GM23338 (cell line): ENCODE results near the gene SLC26A1. TPM values are rescaled to one million over a fixed set of nuclear protein-coding genes. Genes with fewer than 3 reads are reported as not detected.
A peak's percentile ranks its signal among the peaks of the same experiment; 100 is the strongest.

Experiments used
- ATAC-seq: fragments of 200-7000 bp; cut with Tn5 transposase; 3 replicates; pipeline ENCODE4 v1.9.1; 2020
- DNase-seq: peaks from one replicate; pipeline ENCODE4 v3.0.0-alpha.2; 2015; ENCODE audit warnings: low spot score
- H2AFZ ChIP-seq: fragments of 200-600 bp; sonication (generic); 2 replicates; pipeline ENCODE4 v1.8.0; 2016; ENCODE audit warnings: antibody characterized with exemption, mild to moderate bottlenecking, moderate library complexity
- H3F3A ChIP-seq: fragments of 200-600 bp; sonication (generic); replicated peaks from 2 replicates; pipeline ENCODE4 v1.8.0; 2017; ENCODE audit warnings: antibody characterized with exemption, mixed run types, low read depth
- H3K27ac ChIP-seq: fragments of 200-600 bp; sonication (generic); 2 replicates; pipeline ENCODE4 v1.6.1; 2016; ENCODE audit warnings: low read depth
- H3K27me3 ChIP-seq: fragments of 200-600 bp; sonication (generic); 2 replicates; pipeline ENCODE4 v1.8.0; 2016; ENCODE audit warnings: mild to moderate bottlenecking, mixed run types, moderate library complexity; ENCODE audit not compliant: insufficient read depth
- H3K36me3 ChIP-seq: fragments of 200-600 bp; sonication (generic); 2 replicates; pipeline ENCODE4 v1.8.0; 2016; ENCODE audit warnings: mild to moderate bottlenecking; ENCODE audit not compliant: insufficient read depth
- H3K4me1 ChIP-seq: fragments of 200-600 bp; sonication (generic); 2 replicates; pipeline ENCODE4 v1.8.0; 2016; ENCODE audit warnings: mild to moderate bottlenecking, moderate library complexity; ENCODE audit not compliant: insufficient read depth
- H3K4me2 ChIP-seq: fragments of 200-600 bp; sonication (generic); 2 replicates; pipeline ENCODE4 v1.7.1; 2017; ENCODE audit warnings: mixed run types
- H3K4me3 ChIP-seq: fragments of 200-600 bp; sonication (generic); 2 replicates; pipeline ENCODE4 v1.6.1; 2016; ENCODE audit warnings: mixed run types
- H3K79me2 ChIP-seq: fragments of 200-600 bp; sonication (generic); replicated peaks from 2 replicates; pipeline ENCODE4 v1.8.0; 2017; ENCODE audit warnings: mild to moderate bottlenecking; ENCODE audit not compliant: insufficient read depth
- H3K9me2 ChIP-seq: fragments of 200-600 bp; sonication (generic); 2 replicates; pipeline ENCODE4 v1.8.0; 2017; ENCODE audit not compliant: insufficient read depth
- H4K20me1 ChIP-seq: fragments of 200-600 bp; sonication (generic); replicated peaks from 2 replicates; pipeline ENCODE4 v1.8.0; 2017; ENCODE audit warnings: mild to moderate bottlenecking; ENCODE audit not compliant: insufficient read depth
- H3K27ac Mint-ChIP-seq: 2 replicates; pipeline ENCODE4 v1.8.0; 2020; ENCODE audit warnings: inconsistent platforms, mild to moderate bottlenecking, moderate library complexity, mixed read lengths
- H3K27me3 Mint-ChIP-seq: 3 replicates; pipeline ENCODE4 v1.8.0; 2022; ENCODE audit warnings: low read depth, mild to moderate bottlenecking, moderate library complexity, mixed read lengths, inconsistent platforms; ENCODE audit not compliant: insufficient read depth, poor library complexity
- H3K36me3 Mint-ChIP-seq: 3 replicates; pipeline ENCODE4 v1.8.0; 2021; ENCODE audit warnings: low read depth, mild to moderate bottlenecking, inconsistent platforms, moderate library complexity, mixed read lengths
- H3K4me1 Mint-ChIP-seq: 3 replicates; pipeline ENCODE4 v1.8.0; 2020; ENCODE audit warnings: mild to moderate bottlenecking, inconsistent platforms, mixed read lengths
- H3K4me3 Mint-ChIP-seq: 3 replicates; pipeline ENCODE4 v1.8.0; 2021; ENCODE audit warnings: moderate library complexity, mild to moderate bottlenecking, inconsistent platforms, mixed read lengths
- H3K9me3 Mint-ChIP-seq: 3 replicates; pipeline ENCODE4 v1.8.0; 2020; ENCODE audit warnings: moderate library complexity, mild to moderate bottlenecking, inconsistent platforms, mixed read lengths
- CREB1 ChIP-seq: fragments of 250-450 bp; sonication (Bioruptor Pico); IDR thresholded peaks from 2 replicates; pipeline ENCODE4 v1.5.0; 2020; ENCODE audit warnings: low read depth, mild to moderate bottlenecking, moderate library complexity
- EZH2 ChIP-seq: fragments of 200-600 bp; sonication (generic); IDR thresholded peaks from one replicate; pipeline ENCODE4 v1.8.0; 2017; ENCODE audit warnings: antibody characterized with exemption, mild to moderate bottlenecking, low read depth; ENCODE audit not compliant: unreplicated experiment
- EZH2phosphoT487 ChIP-seq: fragments of 200-600 bp; sonication (generic); IDR thresholded peaks from one replicate; pipeline ENCODE4 v1.8.1; 2018; ENCODE audit warnings: antibody characterized with exemption; ENCODE audit not compliant: unreplicated experiment
- JUNB ChIP-seq: IDR thresholded peaks from one replicate; pipeline ENCODE4 v1.6.1; 2016; ENCODE audit warnings: antibody characterized with exemption; ENCODE audit not compliant: unreplicated experiment
- NANOG ChIP-seq: IDR thresholded peaks from 2 replicates; pipeline ENCODE4 v1.6.1; 2016; ENCODE audit warnings: antibody characterized with exemption, borderline replicate concordance
- POLR2AphosphoS5 ChIP-seq: IDR thresholded peaks from 2 replicates; pipeline ENCODE4 v1.6.1; 2016; ENCODE audit warnings: antibody characterized with exemption, low read depth
- STAT1 ChIP-seq: IDR thresholded peaks from one replicate; pipeline ENCODE4 v1.6.1; 2016; ENCODE audit warnings: antibody characterized with exemption; ENCODE audit not compliant: unreplicated experiment
- ZNF114 ChIP-seq: fragments of 250-450 bp; sonication (Bioruptor Pico); IDR thresholded peaks from 2 replicates; pipeline ENCODE4 v1.5.0; 2020; ENCODE audit warnings: mild to moderate bottlenecking, moderate library complexity
- ZNF331 ChIP-seq: fragments of 250-450 bp; sonication (Bioruptor Pico); IDR thresholded peaks from 2 replicates; pipeline ENCODE4 v1.5.0; 2020; ENCODE audit warnings: low read depth, mild to moderate bottlenecking, moderate library complexity
- polyA plus RNA-seq: library from polyadenylated mRNA; unstranded; fragments of >200 nt; fragmentation: Nextera tagmentation; extraction: Ambion mirVana; gene quantifications from 2 replicates; pipeline ENCODE4 v1.2.1, GENCODE V29; 2016
- total RNA-seq: library from RNA; depleted of rRNA; stranded (reverse); fragments of >200 nt; shearing (Covaris generic); gene quantifications from 2 replicates; pipeline ENCODE4 v1.2.3, GENCODE V29; 2014
- TF ChIP-seq, protein P1 (sequence below), 2 experiments: fragments of 200-600 bp in 1 of 2; sonication (generic) in 1 of 2; conservative IDR thresholded peaks; 2 replicates each; pipeline versions ENCODE4 v1.5.1 to v1.6.1; 2016 to 2017; ENCODE audit warnings: antibody characterized with exemption in 2 of 2, low read depth in 2 of 2, mild to moderate bottlenecking in 2 of 2, moderate library complexity in 1 of 2
- TF ChIP-seq, protein P2 (sequence below): IDR thresholded peaks from one replicate; pipeline ENCODE4 v1.6.1; 2018; ENCODE audit warnings: antibody characterized with exemption; ENCODE audit not compliant: unreplicated experiment
- TF ChIP-seq, protein P3 (sequence below): IDR thresholded peaks from 2 replicates; pipeline ENCODE4 v1.6.1; 2016; ENCODE audit warnings: antibody characterized with exemption
- TF ChIP-seq, protein P4 (sequence below): fragments of 250-450 bp; sonication (Bioruptor Pico); IDR thresholded peaks from 2 replicates; pipeline ENCODE4 v1.5.0; 2020; ENCODE audit warnings: mild to moderate bottlenecking, moderate library complexity

SLC26A1 gene
- total and polyA plus RNA-seq, 2 experiments from 2014 or later, result 0.10 to 0.27 TPM

DNA sequence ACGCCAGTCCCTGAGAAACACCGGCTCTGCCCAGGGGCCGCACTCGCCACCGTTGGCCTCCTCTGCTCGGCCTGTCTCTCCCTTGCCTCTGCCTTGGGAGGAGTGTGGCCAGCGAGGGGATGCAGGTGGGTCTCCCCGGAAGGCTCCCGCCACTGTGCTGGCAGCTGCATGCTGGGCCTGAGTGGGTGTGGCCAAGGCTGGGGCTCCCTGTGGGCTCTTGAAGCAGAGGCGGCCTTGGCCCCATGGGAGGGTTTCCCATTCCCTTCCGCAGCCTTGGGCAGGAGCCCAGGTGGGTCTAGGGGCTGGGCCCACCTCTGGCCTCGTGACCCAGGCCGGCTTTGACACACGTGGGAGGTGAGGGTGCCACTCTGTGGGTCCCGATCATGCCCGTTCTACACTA lies 37.4 kb upstream of the SLC26A1 start:
- Histone ChIP-seq H4K20me1 (no peaks in the 10 kb centered on the region), H2AFZ (no peak overlapping the region), H3K27ac (no peak overlapping the region), H3K27me3 (no peaks in the 10 kb centered on the region), H3K4me3 (no peak overlapping the region), H3K9me2 (no peaks in the 10 kb centered on the region), H3K4me1 (no peaks in the 10 kb centered on the region), H3K36me3 (no peaks in the 10 kb centered on the region; the same call in 1 of the 2 replicates), H3K79me2 (no peaks in the 10 kb centered on the region), H3K4me2 (no peak overlapping the region), H3F3A (no peaks in the 10 kb centered on the region)
- ATAC-seq (peak; percentile 13), DNase-seq (no peak)
- Mint-ChIP-seq H3K4me3 (no peak overlapping the region), H3K27ac (no peak overlapping the region), H3K27me3 (peaks cover 8% of the 10 kb centered on the region), H3K9me3 (no peaks in the 10 kb centered on the region), H3K36me3 (peaks cover 7% of the 10 kb centered on the region), H3K4me1 (peaks cover 4% of the 10 kb centered on the region; the same call in 1 of the 3 replicates)
- TF ChIP-seq CREB1, result no peak
- no peak for TF ChIP-seq ZNF114
- TF ChIP-seq, protein P1, sequence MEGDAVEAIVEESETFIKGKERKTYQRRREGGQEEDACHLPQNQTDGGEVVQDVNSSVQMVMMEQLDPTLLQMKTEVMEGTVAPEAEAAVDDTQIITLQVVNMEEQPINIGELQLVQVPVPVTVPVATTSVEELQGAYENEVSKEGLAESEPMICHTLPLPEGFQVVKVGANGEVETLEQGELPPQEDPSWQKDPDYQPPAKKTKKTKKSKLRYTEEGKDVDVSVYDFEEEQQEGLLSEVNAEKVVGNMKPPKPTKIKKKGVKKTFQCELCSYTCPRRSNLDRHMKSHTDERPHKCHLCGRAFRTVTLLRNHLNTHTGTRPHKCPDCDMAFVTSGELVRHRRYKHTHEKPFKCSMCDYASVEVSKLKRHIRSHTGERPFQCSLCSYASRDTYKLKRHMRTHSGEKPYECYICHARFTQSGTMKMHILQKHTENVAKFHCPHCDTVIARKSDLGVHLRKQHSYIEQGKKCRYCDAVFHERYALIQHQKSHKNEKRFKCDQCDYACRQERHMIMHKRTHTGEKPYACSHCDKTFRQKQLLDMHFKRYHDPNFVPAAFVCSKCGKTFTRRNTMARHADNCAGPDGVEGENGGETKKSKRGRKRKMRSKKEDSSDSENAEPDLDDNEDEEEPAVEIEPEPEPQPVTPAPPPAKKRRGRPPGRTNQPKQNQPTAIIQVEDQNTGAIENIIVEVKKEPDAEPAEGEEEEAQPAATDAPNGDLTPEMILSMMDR (conservative IDR thresholded peaks at IDR 0.05; ENCODE audit: low read depth in 2 of 2), result no peak
- no peak for TF ChIP-seq EZH2
- TF ChIP-seq POLR2AphosphoS5, result no peak
- no peak for TF ChIP-seq STAT1
- TF ChIP-seq, protein P2, sequence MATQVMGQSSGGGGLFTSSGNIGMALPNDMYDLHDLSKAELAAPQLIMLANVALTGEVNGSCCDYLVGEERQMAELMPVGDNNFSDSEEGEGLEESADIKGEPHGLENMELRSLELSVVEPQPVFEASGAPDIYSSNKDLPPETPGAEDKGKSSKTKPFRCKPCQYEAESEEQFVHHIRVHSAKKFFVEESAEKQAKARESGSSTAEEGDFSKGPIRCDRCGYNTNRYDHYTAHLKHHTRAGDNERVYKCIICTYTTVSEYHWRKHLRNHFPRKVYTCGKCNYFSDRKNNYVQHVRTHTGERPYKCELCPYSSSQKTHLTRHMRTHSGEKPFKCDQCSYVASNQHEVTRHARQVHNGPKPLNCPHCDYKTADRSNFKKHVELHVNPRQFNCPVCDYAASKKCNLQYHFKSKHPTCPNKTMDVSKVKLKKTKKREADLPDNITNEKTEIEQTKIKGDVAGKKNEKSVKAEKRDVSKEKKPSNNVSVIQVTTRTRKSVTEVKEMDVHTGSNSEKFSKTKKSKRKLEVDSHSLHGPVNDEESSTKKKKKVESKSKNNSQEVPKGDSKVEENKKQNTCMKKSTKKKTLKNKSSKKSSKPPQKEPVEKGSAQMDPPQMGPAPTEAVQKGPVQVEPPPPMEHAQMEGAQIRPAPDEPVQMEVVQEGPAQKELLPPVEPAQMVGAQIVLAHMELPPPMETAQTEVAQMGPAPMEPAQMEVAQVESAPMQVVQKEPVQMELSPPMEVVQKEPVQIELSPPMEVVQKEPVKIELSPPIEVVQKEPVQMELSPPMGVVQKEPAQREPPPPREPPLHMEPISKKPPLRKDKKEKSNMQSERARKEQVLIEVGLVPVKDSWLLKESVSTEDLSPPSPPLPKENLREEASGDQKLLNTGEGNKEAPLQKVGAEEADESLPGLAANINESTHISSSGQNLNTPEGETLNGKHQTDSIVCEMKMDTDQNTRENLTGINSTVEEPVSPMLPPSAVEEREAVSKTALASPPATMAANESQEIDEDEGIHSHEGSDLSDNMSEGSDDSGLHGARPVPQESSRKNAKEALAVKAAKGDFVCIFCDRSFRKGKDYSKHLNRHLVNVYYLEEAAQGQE, result no peak
- no peak for TF ChIP-seq NANOG
- TF ChIP-seq JUNB, result no peak
- TF ChIP-seq, protein P3, sequence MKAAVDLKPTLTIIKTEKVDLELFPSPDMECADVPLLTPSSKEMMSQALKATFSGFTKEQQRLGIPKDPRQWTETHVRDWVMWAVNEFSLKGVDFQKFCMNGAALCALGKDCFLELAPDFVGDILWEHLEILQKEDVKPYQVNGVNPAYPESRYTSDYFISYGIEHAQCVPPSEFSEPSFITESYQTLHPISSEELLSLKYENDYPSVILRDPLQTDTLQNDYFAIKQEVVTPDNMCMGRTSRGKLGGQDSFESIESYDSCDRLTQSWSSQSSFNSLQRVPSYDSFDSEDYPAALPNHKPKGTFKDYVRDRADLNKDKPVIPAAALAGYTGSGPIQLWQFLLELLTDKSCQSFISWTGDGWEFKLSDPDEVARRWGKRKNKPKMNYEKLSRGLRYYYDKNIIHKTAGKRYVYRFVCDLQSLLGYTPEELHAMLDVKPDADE, result no peak
- no peak for TF ChIP-seq EZH2phosphoT487
- no peak for TF ChIP-seq ZNF331
- TF ChIP-seq, protein P4, sequence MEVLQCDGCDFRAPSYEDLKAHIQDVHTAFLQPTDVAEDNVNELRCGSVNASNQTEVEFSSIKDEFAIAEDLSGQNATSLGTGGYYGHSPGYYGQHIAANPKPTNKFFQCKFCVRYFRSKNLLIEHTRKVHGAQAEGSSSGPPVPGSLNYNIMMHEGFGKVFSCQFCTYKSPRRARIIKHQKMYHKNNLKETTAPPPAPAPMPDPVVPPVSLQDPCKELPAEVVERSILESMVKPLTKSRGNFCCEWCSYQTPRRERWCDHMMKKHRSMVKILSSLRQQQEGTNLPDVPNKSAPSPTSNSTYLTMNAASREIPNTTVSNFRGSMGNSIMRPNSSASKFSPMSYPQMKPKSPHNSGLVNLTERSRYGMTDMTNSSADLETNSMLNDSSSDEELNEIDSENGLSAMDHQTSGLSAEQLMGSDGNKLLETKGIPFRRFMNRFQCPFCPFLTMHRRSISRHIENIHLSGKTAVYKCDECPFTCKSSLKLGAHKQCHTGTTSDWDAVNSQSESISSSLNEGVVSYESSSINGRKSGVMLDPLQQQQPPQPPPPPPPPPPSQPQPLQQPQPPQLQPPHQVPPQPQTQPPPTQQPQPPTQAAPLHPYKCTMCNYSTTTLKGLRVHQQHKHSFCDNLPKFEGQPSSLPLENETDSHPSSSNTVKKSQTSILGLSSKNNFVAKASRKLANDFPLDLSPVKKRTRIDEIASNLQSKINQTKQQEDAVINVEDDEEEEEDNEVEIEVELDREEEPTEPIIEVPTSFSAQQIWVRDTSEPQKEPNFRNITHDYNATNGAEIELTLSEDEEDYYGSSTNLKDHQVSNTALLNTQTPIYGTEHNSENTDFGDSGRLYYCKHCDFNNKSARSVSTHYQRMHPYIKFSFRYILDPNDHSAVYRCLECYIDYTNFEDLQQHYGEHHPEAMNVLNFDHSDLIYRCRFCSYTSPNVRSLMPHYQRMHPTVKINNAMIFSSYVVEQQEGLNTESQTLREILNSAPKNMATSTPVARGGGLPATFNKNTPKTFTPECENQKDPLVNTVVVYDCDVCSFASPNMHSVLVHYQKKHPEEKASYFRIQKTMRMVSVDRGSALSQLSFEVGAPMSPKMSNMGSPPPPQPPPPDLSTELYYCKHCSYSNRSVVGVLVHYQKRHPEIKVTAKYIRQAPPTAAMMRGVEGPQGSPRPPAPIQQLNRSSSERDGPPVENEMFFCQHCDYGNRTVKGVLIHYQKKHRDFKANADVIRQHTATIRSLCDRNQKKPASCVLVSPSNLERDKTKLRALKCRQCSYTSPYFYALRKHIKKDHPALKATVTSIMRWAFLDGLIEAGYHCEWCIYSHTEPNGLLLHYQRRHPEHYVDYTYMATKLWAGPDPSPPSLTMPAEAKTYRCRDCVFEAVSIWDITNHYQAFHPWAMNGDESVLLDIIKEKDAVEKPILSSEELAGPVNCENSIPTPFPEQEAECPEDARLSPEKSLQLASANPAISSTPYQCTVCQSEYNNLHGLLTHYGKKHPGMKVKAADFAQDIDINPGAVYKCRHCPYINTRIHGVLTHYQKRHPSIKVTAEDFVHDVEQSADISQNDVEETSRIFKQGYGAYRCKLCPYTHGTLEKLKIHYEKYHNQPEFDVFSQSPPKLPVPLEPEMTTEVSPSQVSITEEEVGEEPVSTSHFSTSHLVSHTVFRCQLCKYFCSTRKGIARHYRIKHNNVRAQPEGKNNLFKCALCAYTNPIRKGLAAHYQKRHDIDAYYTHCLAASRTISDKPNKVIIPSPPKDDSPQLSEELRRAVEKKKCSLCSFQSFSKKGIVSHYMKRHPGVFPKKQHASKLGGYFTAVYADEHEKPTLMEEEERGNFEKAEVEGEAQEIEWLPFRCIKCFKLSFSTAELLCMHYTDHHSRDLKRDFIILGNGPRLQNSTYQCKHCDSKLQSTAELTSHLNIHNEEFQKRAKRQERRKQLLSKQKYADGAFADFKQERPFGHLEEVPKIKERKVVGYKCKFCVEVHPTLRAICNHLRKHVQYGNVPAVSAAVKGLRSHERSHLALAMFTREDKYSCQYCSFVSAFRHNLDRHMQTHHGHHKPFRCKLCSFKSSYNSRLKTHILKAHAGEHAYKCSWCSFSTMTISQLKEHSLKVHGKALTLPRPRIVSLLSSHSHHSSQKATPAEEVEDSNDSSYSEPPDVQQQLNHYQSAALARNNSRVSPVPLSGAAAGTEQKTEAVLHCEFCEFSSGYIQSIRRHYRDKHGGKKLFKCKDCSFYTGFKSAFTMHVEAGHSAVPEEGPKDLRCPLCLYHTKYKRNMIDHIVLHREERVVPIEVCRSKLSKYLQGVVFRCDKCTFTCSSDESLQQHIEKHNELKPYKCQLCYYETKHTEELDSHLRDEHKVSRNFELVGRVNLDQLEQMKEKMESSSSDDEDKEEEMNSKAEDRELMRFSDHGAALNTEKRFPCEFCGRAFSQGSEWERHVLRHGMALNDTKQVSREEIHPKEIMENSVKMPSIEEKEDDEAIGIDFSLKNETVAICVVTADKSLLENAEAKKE (CRISPR knock-in tag), result no peak
